HG03565 (cell line): ENCODE measurements around the gene SLC8A2.
A peak's percentile ranks its signal among the peaks of the same experiment; 100 is the strongest.

ENCODE experiments used
- ATAC-seq: cut with Tn5 transposase; IDR thresholded peaks from one replicate; pipeline ENCODE4 v1.9.1; 2021; ENCODE audit warnings: mild to moderate bottlenecking, moderate library complexity; ENCODE audit not compliant: unreplicated experiment

Gene SLC8A2

GRCh38 chr19:47471733-47472457, at the start of gene SLC8A2:
TSS of gene SLC8A2 (minus strand) at chr19:47471893. CDS start at chr19:47466403, 5,490 bp downstream.
- no peak for ATAC-seq

GRCh38 chr19:47520839-47521238, 49.1 kb upstream of the SLC8A2 start:
- ATAC-seq = no peak

GRCh38 chr19:47520343-47520806, 48.7 kb upstream of the SLC8A2 start:
- ATAC-seq = no peak

- ATAC-seq = no peak
Measured at GRCh38 chr19:47518854-47519253, 47.2 kb upstream of the SLC8A2 start.

GRCh38 chr19:47518139-47518538, 46.4 kb upstream of the SLC8A2 start:
- ATAC-seq = no peak

- peak; percentile 73 for ATAC-seq
Measured at GRCh38 chr19:47514869-47515588, 43.3 kb upstream of the SLC8A2 start, which contains the start of gene NAPA. TSS of gene NAPA (minus strand) at chr19:47515063. CDS start at chr19:47514940, 123 bp downstream.

- ATAC-seq = no peak
Measured at GRCh38 chr19:47514151-47514868, 42.6 kb upstream of the SLC8A2 start.

- ATAC-seq = no peak
Measured at GRCh38 chr19:47512948-47513319, 41.2 kb upstream of the SLC8A2 start.

- ATAC-seq = no peak
Measured at GRCh38 chr19:47512183-47512947, 40.7 kb upstream of the SLC8A2 start.

GRCh38 chr19:47511681-47512080, 40.0 kb upstream of the SLC8A2 start:
- ATAC-seq = no peak

GRCh38 chr19:47511128-47511517, 39.4 kb upstream of the SLC8A2 start:
- no peak for ATAC-seq

- ATAC-seq = no peak
Measured at GRCh38 chr19:47510516-47511127, 38.9 kb upstream of the SLC8A2 start.

- ATAC-seq = no peak
Measured at GRCh38 chr19:47509973-47510372, 38.3 kb upstream of the SLC8A2 start.

GRCh38 chr19:47509170-47509847, 37.6 kb upstream of the SLC8A2 start:
- ATAC-seq = no peak

GRCh38 chr19:47508721-47509120, 37.0 kb upstream of the SLC8A2 start:
- no peak for ATAC-seq

- no peak for ATAC-seq
Measured at GRCh38 chr19:47507924-47508553, 36.3 kb upstream of the SLC8A2 start.

GRCh38 chr19:47507012-47507411, 35.3 kb upstream of the SLC8A2 start:
- ATAC-seq = no peak

- no peak for ATAC-seq
Measured at GRCh38 chr19:47506459-47506858, 34.8 kb upstream of the SLC8A2 start.

- ATAC-seq = no peak
Measured at GRCh38 chr19:47505506-47505905, 33.8 kb upstream of the SLC8A2 start.

GRCh38 chr19:47503826-47504150, 32.1 kb upstream of the SLC8A2 start:
- no peak for ATAC-seq
